NOMO-1 (cell line): ENCODE measurements around the gene THAP10.
A peak's percentile ranks its signal among the peaks of the same experiment; 100 is the strongest.
"Not testable (repeated sequence)": the region's sequence is repeated elsewhere in the genome, so short reads cannot be mapped to it uniquely, and the experiment has no call there.

Experiments used
- DNase-seq, 2 experiments: peaks; one replicate each; lab custom pipeline; 2025; ENCODE audit not compliant: unreplicated experiment in 2 of 2; lab: John Stamatoyannopoulos, UW

THAP10 gene

GRCh38 chr15:70892002-70892911, at the start of gene THAP10, which contains the start of gene LRRC49:
Gene THAP10, minus strand, starts transcription at chr15:70892433. Its CDS starts 161 bp downstream, at chr15:70892272.
Gene LRRC49, plus strand, starts transcription at chr15:70892826. Its CDS starts 69 bp downstream, at chr15:70892895.
- peak; percentile 44 to 54 for DNase-seq

DNA sequence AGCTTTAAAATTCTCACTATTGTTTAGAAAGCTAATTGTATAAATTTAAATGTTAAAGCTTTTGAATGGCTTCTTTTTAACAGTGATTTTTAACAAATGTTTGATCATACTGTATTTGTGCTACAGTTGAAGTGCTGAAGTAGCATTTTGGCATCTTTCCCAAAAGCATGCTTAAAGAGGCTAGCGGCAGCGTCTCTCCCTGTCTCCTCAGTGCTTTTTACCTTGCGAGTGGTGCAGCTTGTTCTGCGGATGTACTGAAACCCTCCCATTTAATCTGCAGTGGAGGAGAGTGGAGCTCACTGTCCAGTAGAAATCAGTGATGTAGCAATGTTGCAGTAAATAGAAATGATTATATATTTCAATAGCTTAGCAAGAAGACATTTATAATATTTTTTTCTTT, 44.1 kb upstream of the THAP10 start:
- DNase-seq = no peak

- no peak for DNase-seq
These were observed 43.4 kb upstream of the THAP10 start for GRCh38 chr15:70935631-70936030.

GRCh38 chr15:70933411-70933810, 41.2 kb upstream of the THAP10 start:
- DNase-seq = no peak

- peak in 1 of 2 experiments; percentile 51 for DNase-seq
These were observed 40.2 kb upstream of the THAP10 start for GRCh38 chr15:70932397-70932796.

- peak in 1 of 2 experiments; percentile 4 for DNase-seq
These were observed 39.6 kb upstream of the THAP10 start for GRCh38 chr15:70931821-70932220.

GRCh38 chr15:70926914-70927313, 34.7 kb upstream of the THAP10 start:
- DNase-seq = not testable (repeated sequence)

DNA sequence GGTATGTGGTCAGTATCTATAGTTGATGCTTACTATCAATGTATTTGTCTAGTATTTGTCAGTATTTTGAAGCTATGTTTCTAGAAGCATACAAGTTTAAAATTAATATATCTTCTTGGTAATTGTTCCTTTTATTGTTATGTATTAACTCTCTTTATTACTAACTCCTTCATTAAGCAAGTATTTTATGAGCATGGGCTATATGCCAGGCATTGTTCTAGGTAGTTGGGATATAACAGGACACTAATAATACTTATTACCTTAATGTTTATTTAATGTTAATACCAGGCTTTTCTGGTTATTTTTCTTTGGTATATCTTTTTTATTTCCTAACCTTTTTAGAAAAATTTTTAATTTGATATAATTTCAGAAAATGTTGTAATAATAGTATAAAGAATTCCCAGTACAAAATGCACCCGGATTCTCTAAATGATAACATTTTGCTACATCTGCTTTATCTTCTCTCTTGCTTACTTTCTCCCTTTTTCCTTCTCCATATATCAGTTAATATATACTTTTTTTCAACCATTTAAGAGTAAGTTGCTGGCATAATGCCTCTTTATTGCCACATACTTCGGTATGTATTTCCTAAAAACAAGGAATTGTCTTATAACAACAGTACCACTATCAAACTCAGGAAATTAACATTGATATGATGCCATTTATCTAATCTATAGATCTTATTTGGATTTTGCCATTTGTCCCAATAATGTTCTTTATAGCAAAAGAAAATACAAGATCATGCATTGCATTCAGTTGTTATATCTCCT, 31.3 kb upstream of the THAP10 start:
- no peak for DNase-seq

DNA sequence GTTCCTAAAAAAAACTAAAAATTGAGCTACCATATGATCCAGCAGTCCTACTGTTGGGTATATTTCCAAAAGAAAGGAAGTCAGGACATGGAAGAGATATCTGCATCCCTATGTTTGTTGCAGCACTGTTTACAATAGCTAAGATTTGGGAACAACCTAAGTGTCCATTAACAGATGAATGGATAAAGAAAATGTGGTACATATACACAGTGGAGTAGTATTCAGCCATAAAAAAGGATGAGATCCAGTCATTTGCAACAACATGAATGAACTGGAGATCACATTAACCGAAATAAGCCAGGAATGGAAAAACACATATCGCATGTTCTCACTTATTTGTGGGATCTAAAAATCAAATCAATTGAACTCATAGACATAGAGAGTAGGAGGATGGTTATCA, 29.9 kb upstream of the THAP10 start:
- no peak for DNase-seq

DNA sequence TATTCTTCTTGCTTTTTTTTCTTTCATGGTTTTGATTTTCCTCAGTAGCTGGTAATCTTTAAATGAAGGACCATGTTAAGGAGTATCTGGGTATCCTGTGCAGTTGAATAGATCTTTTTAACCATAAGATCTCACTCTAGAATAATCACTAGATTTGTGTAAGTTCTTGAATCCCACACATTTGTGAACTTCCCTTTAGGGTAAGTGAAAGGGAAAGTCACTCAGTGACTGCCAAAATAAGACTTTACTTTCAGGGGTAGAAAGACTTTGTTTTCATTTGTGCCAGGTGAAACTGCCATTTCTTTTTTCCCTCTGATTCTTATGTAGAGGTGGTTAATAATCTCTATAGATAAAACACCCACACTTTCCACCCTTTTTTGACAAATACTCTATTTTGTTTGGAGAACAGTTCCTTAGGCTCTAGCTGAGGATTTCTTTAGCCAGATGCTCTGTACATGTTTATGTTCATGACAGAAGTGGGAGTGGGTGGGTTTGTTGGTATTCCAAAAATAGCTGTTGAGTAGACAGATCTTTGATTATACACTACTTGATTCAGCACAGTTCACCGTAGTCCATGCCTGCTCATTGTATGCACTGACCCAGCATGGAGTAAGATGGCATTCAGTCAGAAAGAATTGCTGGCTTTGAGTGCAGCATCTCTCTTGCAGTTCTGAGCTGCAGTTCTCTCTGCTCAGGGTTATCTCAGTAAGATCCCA, 28.9 kb upstream of the THAP10 start:
- no peak for DNase-seq

DNA sequence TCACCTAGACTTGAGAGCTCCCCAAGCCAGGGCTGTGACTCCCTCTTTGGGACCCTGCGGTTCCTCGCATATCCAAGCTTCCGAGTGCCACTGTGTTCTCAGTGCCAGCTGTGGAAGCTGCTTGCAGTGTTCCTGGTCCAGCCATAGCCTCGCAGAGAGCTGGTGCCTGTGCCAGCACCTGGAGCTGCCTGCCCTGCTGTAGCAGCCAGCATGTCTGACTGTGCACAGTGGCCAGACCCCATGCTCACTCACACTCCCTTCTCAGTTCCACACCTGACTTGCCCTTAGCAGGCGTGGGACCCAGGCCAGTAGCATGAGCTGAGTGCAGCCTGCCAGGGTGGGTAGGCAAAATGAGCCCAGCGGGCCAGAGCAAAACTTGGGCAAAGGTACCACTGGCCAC, 25.7 kb upstream of the THAP10 start:
- no peak for DNase-seq

DNA sequence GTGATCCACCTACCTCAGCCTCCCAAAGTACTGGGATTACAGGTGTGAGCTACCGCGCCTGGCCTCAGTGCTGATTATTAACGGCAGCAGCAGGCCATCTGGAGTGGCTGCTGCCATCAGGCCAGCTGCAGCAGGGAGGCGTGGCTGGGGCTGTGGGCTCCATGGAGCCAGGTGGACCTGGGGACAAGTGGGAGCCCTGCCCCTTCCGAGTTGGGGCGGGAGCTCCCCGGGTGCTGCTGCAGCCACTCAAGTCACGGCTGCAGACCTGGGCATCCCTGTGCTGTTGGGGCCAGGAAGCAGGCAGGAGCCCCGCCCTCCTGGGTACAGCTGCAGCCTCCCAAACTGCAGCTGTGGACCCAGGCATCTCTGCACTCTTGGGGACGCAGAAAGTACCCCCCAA, 24.3 kb upstream of the THAP10 start:
- no peak for DNase-seq

GRCh38 chr15:70912187-70912586, 20.0 kb upstream of the THAP10 start:
- DNase-seq = no peak

DNA sequence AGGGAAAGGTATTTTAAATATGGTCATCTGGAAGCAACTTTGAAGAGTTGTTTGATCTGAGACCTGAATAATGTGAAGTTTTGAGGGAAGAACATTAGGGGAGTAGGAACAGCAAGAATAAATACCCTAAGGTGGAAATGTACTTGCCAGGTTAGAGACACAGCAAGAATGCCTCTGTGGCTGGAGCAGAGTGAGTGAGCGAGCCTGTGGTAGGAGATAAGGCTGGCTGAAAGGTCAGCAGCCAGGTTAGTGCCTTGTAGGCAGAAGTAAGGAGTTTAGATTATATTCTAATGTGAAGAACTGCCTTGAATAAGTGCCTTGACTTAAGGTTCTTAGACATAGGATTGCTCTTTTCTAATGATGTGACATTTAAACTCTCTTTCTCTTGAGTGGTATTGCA, 18.7 kb upstream of the THAP10 start:
- no peak for DNase-seq

DNA sequence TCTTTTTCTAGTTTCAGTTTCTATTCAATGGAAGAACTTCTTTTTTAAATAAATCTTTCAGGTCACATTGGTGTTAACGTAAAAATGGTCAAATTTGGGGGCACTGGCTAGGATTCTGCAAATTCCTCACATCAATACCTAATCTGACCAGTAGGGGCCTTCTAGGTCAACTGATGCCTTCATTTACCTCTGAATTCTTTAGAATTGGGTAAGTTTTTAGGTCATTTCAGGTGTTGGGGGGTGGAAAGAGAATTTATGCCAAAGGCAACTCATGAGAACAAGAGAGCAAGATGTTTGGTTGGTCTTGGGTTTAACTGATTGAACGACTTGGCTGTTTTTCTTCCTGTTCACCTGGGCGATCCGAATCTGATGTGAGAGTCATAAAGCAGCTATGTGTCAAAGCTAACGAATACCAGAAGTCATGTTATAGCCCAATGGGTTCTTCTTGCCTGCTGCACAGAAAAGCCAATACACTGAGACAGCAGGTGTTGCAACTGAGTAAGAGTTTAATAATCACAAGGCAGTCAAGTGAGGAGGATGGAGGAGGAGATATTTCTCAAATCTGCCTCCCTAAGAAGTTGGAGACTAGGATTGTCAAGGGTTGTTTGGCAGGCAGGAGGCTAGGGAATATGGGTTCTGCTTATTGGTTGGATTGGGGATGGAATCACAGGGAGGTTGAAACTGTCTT, 15.7 kb upstream of the THAP10 start:
- DNase-seq = no peak

DNA sequence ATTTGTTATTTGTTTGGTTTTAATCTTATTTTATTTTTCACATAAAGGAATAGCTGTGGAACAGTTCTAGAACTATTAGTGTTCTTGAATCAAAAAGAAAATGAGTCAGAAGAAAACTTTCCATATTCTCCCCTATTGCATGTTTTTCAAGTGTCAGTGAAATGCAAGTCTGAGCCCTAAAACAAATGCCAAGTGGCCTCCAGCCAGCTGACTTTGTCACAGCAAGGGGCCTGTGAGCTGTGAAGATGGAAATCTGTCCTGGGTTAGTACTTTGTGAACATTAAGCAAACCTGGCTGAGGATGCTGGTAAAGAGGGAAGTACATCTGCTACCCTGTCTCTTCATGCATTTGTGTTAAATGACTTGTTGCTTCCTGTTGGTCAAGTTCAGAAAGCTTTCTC, 14.6 kb upstream of the THAP10 start:
- no peak for DNase-seq

DNA sequence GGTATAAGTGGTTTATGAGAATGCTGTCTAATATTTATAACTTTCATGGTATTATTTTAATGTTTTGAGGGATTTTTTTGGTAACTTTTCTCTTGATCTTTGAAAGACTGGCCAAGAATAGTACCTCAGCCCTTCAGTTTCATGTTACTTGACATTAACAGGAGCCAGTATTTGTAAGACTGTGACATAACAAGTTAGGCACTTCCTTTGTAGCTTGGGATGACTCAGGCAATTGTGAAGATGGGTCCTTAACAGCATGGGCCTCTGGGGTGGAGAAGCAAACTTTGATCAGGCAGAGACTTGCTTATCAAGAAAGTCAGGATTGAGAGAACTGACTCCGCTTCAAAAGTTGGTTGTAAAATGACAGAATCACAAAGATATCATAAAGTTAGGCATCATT, 9.9 kb upstream of the THAP10 start:
- DNase-seq = no peak

DNA sequence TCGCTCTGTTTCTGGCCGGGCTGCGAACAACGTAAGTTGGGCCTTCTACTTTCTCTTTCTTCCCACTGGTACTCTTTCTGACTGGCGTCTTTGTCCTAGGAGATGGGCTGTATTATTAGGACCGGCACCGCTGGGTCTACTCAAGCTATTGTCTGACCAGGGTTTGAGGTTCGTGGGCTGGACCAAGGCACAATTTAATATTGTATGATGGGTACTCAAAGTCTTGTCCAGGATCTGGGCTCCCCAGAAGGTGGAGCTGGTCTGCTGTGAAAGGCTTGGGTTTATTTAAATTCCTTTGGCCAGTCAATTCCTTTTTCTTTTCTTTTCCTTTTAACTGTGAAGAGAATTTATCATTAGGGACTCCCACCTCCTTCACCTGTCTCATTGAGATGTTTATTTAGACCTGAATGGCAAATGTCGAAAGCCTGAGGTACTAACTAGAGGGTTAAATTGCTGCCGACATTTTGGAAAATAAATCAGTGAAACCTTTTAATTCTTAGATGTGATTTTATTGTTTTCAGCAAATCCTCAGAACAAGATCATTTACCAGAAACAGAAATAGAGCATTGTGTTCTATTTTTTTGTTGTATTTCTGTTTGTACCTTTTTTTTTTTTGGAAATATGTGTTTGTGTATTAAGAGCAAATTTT, 803 bp upstream of the THAP10 start:
- DNase-seq = peak in 1 of 2 experiments; percentile 33

GRCh38 chr15:70882361-70882760, 9.9 kb downstream of the THAP10 start:
- DNase-seq = peak in 1 of 2 experiments; percentile 14

- DNase-seq = no peak
These were observed 11.5 kb downstream of the THAP10 start for GRCh38 chr15:70880781-70881180.
